SK-N-SH (cell line): ENCODE measurements around the gene PPP1R12A. TPM values are rescaled to one million over a fixed set of nuclear protein-coding genes. Genes with fewer than 3 reads are reported as not detected.

Source experiments
- CTCF ChIA-PET: fragments of 300-600, 350-600 bp; formaldehyde crosslinking; extraction: SDS; loops from one replicate; lab custom pipeline; 2021; lab: Yijun Ruan, JAX
- POLR2A ChIA-PET: fragments of 350-600 bp; sonication (Branson Sonifier 250); formaldehyde crosslinking; extraction: SDS; loops from one replicate; lab custom pipeline; 2020; ENCODE audit warnings: antibody characterized with exemption, inconsistent platforms; lab: Yijun Ruan, JAX
- DNase-seq: peaks from one replicate; pipeline ENCODE4 v3.0.0; 2012
- H2AFZ ChIP-seq: fragments of 200-600 bp; sonication (generic); 2 replicates; pipeline ENCODE4 v1.8.1; 2016; ENCODE audit warnings: antibody characterized with exemption, mild to moderate bottlenecking, low read depth
- H3F3A ChIP-seq: fragments of 200-600 bp; sonication (generic); replicated peaks from 2 replicates; pipeline ENCODE3; 2016; ENCODE audit warnings: antibody characterized with exemption, mild to moderate bottlenecking; ENCODE audit not compliant: insufficient read depth
- H3K27ac ChIP-seq, 2 experiments: fragments of 200-500 bp in 1 of 2; fragments of 200-600 bp in 1 of 2; sonication (Bioruptor generic) in 1 of 2; sonication (generic), shearing (Covaris generic) in 1 of 2; 2 replicates each; pipeline versions ENCODE4 v1.5.1 to v1.6.1; 2014 to 2016; ENCODE audit warnings: low read depth in 2 of 2, inconsistent platforms in 1 of 2, low read length in 1 of 2, mild to moderate bottlenecking in 1 of 2, mixed read lengths in 1 of 2
- H3K27me3 ChIP-seq: fragments of 200-600 bp; sonication (generic), shearing (Covaris generic); 2 replicates; pipeline ENCODE4 v1.6.1; 2016; ENCODE audit warnings: mixed run types; ENCODE audit not compliant: insufficient read depth
- H3K36me3 ChIP-seq, 2 experiments: fragments of 200-500 bp in 1 of 2; fragments of 200-600 bp in 1 of 2; sonication (Bioruptor generic) in 1 of 2; sonication (generic) in 1 of 2; replicated peaks in 1 of 2; 2 replicates each; pipeline versions ENCODE3 to v1.5.1; 2014 to 2016; ENCODE audit warnings: low read length in 1 of 2, mild to moderate bottlenecking in 1 of 2; ENCODE audit not compliant: insufficient read depth in 2 of 2, control insufficient read depth in 1 of 2
- H3K4me1 ChIP-seq, 2 experiments: fragments of 200-500 bp in 1 of 2; fragments of 200-600 bp in 1 of 2; sonication (Bioruptor generic) in 1 of 2; sonication (generic), shearing (Covaris generic) in 1 of 2; 2 replicates each; pipeline versions ENCODE4 v1.5.1 to v1.6.1; 2014 to 2016; ENCODE audit warnings: low read depth in 1 of 2, low read length in 1 of 2, mixed run types in 1 of 2; ENCODE audit not compliant: insufficient read depth in 2 of 2, control insufficient read depth in 1 of 2
- H3K4me2 ChIP-seq: fragments of 200-600 bp; sonication (generic), shearing (Covaris generic); 2 replicates; pipeline ENCODE4 v1.6.1; 2017; ENCODE audit warnings: mixed run types
- H3K4me3 ChIP-seq, 2 experiments: fragments of 200-500 bp in 1 of 2; fragments of 200-600 bp in 1 of 2; sonication (Bioruptor generic) in 1 of 2; sonication (generic), shearing (Covaris generic) in 1 of 2; 2 replicates each; pipeline versions ENCODE4 v1.5.1 to v1.8.1; 2014 to 2016; ENCODE audit warnings: low read depth in 2 of 2, inconsistent platforms in 1 of 2, low read length in 1 of 2, mild to moderate bottlenecking in 1 of 2, mixed read lengths in 1 of 2, moderate library complexity in 1 of 2
- H3K79me2 ChIP-seq: fragments of 200-600 bp; sonication (generic); 2 replicates; pipeline ENCODE4 v1.8.1; 2017; ENCODE audit warnings: mild to moderate bottlenecking; ENCODE audit not compliant: insufficient read depth
- H3K9ac ChIP-seq: fragments of 200-600 bp; sonication (generic); 2 replicates; pipeline ENCODE4 v1.6.1; 2017; ENCODE audit warnings: mixed run types
- H3K9me2 ChIP-seq: fragments of 200-600 bp; sonication (generic); 2 replicates; pipeline ENCODE4 v1.6.1; 2017; ENCODE audit warnings: mixed run types
- H3K9me3 ChIP-seq: fragments of 200-600 bp; sonication (generic); 2 replicates; pipeline ENCODE4 v1.6.1; 2017; ENCODE audit warnings: mixed run types, mild to moderate bottlenecking, moderate library complexity
- H4K20me1 ChIP-seq: fragments of 200-600 bp; sonication (generic); 2 replicates; pipeline ENCODE4 v1.6.1; 2017; ENCODE audit warnings: mild to moderate bottlenecking, mixed run types; ENCODE audit not compliant: insufficient read depth
- CHD2 ChIP-seq: fragments of 150-350 bp; IDR thresholded peaks from 2 replicates; pipeline ENCODE4 v1.6.1; 2018; ENCODE audit warnings: low read length; ENCODE audit not compliant: partially characterized antibody
- CTCF ChIP-seq: fragments of 200-600 bp; sonication (generic); IDR thresholded peaks from 2 replicates; pipeline ENCODE4 v1.6.1; 2017; ENCODE audit warnings: antibody characterized with exemption, mild to moderate bottlenecking, moderate library complexity
- ELF1 ChIP-seq: IDR thresholded peaks from 2 replicates; pipeline ENCODE4 v1.4.0; 2012
- EP300 ChIP-seq, 2 experiments: IDR thresholded peaks; 2 replicates each; pipeline versions ENCODE4 v1.4.0 to v1.6.1; 2012; ENCODE audit warnings: borderline replicate concordance in 1 of 2, low read depth in 1 of 2, low read length in 1 of 2
- FOXJ3 ChIP-seq: sonication (generic); formaldehyde crosslinking; IDR thresholded peaks from 2 replicates; pipeline ENCODE4 v1.5.1; 2020; ENCODE audit warnings: mild to moderate bottlenecking, missing genetic modification reagents
- IRF3 ChIP-seq: fragments of 150-350 bp; IDR thresholded peaks from 2 replicates; pipeline ENCODE4 v1.6.1; 2016; ENCODE audit warnings: mild to moderate bottlenecking, low read depth, low read length
- JUND ChIP-seq: IDR thresholded peaks from 2 replicates; pipeline ENCODE4 v1.4.0; 2012
- MEF2A ChIP-seq: IDR thresholded peaks from 2 replicates; pipeline ENCODE4 v1.4.0; 2012; ENCODE audit warnings: low read depth, borderline replicate concordance
- MXI1 ChIP-seq: IDR thresholded peaks from 2 replicates; pipeline ENCODE4 v1.6.1; 2012; ENCODE audit warnings: mild to moderate bottlenecking, low read depth, low read length, improper control_type of control experiment
- NRF1 ChIP-seq: IDR thresholded peaks from 2 replicates; pipeline ENCODE4 v1.6.1; 2012; ENCODE audit warnings: low read depth, mild to moderate bottlenecking, low read length
- RAD21 ChIP-seq: IDR thresholded peaks from 2 replicates; pipeline ENCODE4 v1.6.1; 2012; ENCODE audit warnings: mild to moderate bottlenecking, low read length
- REST ChIP-seq: IDR thresholded peaks from 2 replicates; pipeline ENCODE4 v1.6.1; 2012; ENCODE audit warnings: mild to moderate bottlenecking, low read depth, low read length, moderate library complexity
- RXRA ChIP-seq: IDR thresholded peaks from 2 replicates; pipeline ENCODE4 v1.4.0; 2012; ENCODE audit warnings: low read depth, mild to moderate bottlenecking, borderline replicate concordance
- SMC3 ChIP-seq: IDR thresholded peaks from 2 replicates; pipeline ENCODE4 v1.6.1; 2012; ENCODE audit warnings: low read depth, low read length, improper control_type of control experiment
- TAF1 ChIP-seq: IDR thresholded peaks from 2 replicates; pipeline ENCODE4 v1.6.1; 2012; ENCODE audit warnings: low read depth, mild to moderate bottlenecking, low read length, moderate library complexity, borderline replicate concordance
- YY1 ChIP-seq: IDR thresholded peaks from 2 replicates; pipeline ENCODE4 v1.4.0; 2012; ENCODE audit warnings: low read depth, mild to moderate bottlenecking
- WGBS: methylation state at CpG from one replicate; pipeline ENCODE4 v1.1.6; 2017; ENCODE audit warnings: low lambda C conversion rate; 5-methylcytosine and 5-hydroxymethylcytosine counted together
- polyA plus RNA-seq, 3 experiments: library from polyadenylated mRNA; depleted of rRNA; stranded (reverse); fragments of >200 nt; gene quantifications; 2 replicates each; pipeline ENCODE4 v1.2.3, GENCODE V29; 2012
- TF ChIP-seq, protein P1 (sequence below): IDR thresholded peaks from 2 replicates; pipeline ENCODE4 v1.4.0; 2012; ENCODE audit warnings: low read depth, borderline replicate concordance
- TF ChIP-seq, protein P2 (sequence below): IDR thresholded peaks from 2 replicates; pipeline ENCODE4 v1.4.0; 2012; ENCODE audit warnings: low read depth, borderline replicate concordance
- TF ChIP-seq, protein P3 (sequence below): IDR thresholded peaks from 2 replicates; pipeline ENCODE4 v1.4.0; 2012; ENCODE audit warnings: low read depth

Gene PPP1R12A
- polyA plus RNA-seq, 1 of the 3 experiments (the other 2 are of a cell fraction): 26.0 TPM

DNA sequence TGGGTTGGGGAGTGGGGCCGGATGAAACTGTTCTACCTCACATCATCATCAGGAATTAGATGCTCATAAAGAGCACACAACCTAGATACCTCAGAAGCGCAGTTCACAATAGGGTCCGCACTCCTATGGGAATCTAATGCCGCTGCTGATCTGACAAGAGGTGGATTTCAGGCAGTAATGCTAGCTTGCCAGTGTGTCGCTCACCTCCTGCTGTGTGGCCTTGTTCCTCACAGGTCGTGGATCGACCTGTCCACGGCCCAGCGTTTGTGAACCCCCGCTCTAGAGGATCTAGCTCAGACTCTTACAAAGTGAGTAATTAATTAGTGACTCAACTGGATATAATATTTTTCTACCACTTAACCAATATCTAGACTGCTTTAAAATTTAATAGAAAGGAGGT lies 5.8 kb downstream of the PPP1R12A start:
- Histone ChIP-seq H2AFZ (no peak overlapping the region), H3K4me3 (no peak overlapping the region), H3K36me3 (peaks cover 0 to 6% of the 10 kb centered on the region in 2 experiments), H3K9me2 (no peaks in the 10 kb centered on the region), H3K4me2 (no peak overlapping the region), H3K4me1 (peaks cover 0 to 11% of the 10 kb centered on the region in 2 experiments; a peak in 3 of 4 replicates), H3F3A (peaks cover 12% of the 10 kb centered on the region)
- no peak for DNase-seq
- CTCF ChIA-PET: no interaction called here
- TF ChIP-seq SMC3 (no peak), ELF1 (no peak), MXI1 (no peak), EP300 (IDR thresholded peaks at IDR 0.05; ENCODE audit: borderline replicate concordance in 1 of 2, low read depth in 1 of 2, low read length in 1 of 2) (no peak), FOXJ3 (CRISPR knock-in tag) (no peak), RXRA (no peak), REST (no peak), CTCF (no peak), JUND (no peak), RAD21 (no peak), YY1 (no peak), NRF1 (no peak), MEF2A (no peak), CHD2 (no peak), IRF3 (no peak), TAF1 (no peak)
- TF ChIP-seq, protein P1, sequence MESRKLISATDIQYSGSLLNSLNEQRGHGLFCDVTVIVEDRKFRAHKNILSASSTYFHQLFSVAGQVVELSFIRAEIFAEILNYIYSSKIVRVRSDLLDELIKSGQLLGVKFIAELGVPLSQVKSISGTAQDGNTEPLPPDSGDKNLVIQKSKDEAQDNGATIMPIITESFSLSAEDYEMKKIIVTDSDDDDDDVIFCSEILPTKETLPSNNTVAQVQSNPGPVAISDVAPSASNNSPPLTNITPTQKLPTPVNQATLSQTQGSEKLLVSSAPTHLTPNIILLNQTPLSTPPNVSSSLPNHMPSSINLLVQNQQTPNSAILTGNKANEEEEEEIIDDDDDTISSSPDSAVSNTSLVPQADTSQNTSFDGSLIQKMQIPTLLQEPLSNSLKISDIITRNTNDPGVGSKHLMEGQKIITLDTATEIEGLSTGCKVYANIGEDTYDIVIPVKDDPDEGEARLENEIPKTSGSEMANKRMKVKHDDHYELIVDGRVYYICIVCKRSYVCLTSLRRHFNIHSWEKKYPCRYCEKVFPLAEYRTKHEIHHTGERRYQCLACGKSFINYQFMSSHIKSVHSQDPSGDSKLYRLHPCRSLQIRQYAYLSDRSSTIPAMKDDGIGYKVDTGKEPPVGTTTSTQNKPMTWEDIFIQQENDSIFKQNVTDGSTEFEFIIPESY: no peak
- TF ChIP-seq, protein P2, sequence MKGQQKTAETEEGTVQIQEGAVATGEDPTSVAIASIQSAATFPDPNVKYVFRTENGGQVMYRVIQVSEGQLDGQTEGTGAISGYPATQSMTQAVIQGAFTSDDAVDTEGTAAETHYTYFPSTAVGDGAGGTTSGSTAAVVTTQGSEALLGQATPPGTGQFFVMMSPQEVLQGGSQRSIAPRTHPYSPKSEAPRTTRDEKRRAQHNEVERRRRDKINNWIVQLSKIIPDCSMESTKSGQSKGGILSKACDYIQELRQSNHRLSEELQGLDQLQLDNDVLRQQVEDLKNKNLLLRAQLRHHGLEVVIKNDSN: no peak
- TF ChIP-seq, protein P3, sequence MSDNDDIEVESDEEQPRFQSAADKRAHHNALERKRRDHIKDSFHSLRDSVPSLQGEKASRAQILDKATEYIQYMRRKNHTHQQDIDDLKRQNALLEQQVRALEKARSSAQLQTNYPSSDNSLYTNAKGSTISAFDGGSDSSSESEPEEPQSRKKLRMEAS: no peak
- TF ChIP-seq, all 33 proteins: peak for 0
- Histone ChIP-seq H3K79me2 (peaks cover 100% of the 10 kb centered on the region), H3K9ac (no peak overlapping the region), H3K27me3 (no peaks in the 10 kb centered on the region), H4K20me1 (peaks cover 89% of the 10 kb centered on the region), H3K9me3 (no peaks in the 10 kb centered on the region), H3K27ac (no peak overlapping the region)
- POLR2A ChIA-PET: interaction anchor here (0.7 kb wide), 1 partner anchor 270 kb away, joined by 3 read pairs; no protein-coding TSS in a partner anchor
- 98% methylated on average over 8 of the region's 10 CpGs for WGBS
